Measurements from ENCODE around the gene ATXN7L2.

- TF ChIP-seq POLR2A (IDR thresholded peaks at IDR 0.05) = no peak
- no peak for TF ChIP-seq CTCF (IDR thresholded peaks at IDR 0.05)
These were observed 47.7 kb downstream of the ATXN7L2 start for GRCh38 chr1:109531380-109531779.
